SK-N-SH (cell line): ENCODE data around the gene GPANK1.

Experiments
- CHD2 ChIP-seq: fragments of 150-350 bp; IDR thresholded peaks from 2 replicates; pipeline ENCODE4 v1.6.1; 2018; ENCODE audit warnings: low read length; ENCODE audit not compliant: partially characterized antibody
- ELF1 ChIP-seq: IDR thresholded peaks from 2 replicates; pipeline ENCODE4 v1.4.0; 2012
- EP300 ChIP-seq, 2 experiments: IDR thresholded peaks; 2 replicates each; pipeline versions ENCODE4 v1.4.0 to v1.6.1; 2012; ENCODE audit warnings: borderline replicate concordance in 1 of 2, low read depth in 1 of 2, low read length in 1 of 2
- POLR2AphosphoS5 ChIP-seq: IDR thresholded peaks from 2 replicates; pipeline ENCODE4 v1.6.1; 2012; ENCODE audit warnings: low read depth, low read length
- RAD21 ChIP-seq: IDR thresholded peaks from 2 replicates; pipeline ENCODE4 v1.6.1; 2012; ENCODE audit warnings: mild to moderate bottlenecking, low read length
- RCOR1 ChIP-seq: fragments of 150-350 bp; IDR thresholded peaks from 2 replicates; pipeline ENCODE4 v1.6.1; 2017; ENCODE audit warnings: antibody characterized with exemption, low read length
- RXRA ChIP-seq: IDR thresholded peaks from 2 replicates; pipeline ENCODE4 v1.4.0; 2012; ENCODE audit warnings: low read depth, mild to moderate bottlenecking, borderline replicate concordance
- SMC3 ChIP-seq: IDR thresholded peaks from 2 replicates; pipeline ENCODE4 v1.6.1; 2012; ENCODE audit warnings: low read depth, low read length, improper control_type of control experiment
- TAF1 ChIP-seq: IDR thresholded peaks from 2 replicates; pipeline ENCODE4 v1.6.1; 2012; ENCODE audit warnings: low read depth, mild to moderate bottlenecking, low read length, moderate library complexity, borderline replicate concordance
- TF ChIP-seq, protein P1 (sequence below): IDR thresholded peaks from 2 replicates; pipeline ENCODE4 v1.4.0; 2012; ENCODE audit warnings: low read depth, borderline replicate concordance
- TF ChIP-seq, protein P2 (sequence below): fragments of 200-600 bp; sonication (generic); IDR thresholded peaks from 2 replicates; pipeline ENCODE4 v1.6.1; 2017; ENCODE audit warnings: antibody characterized with exemption, mild to moderate bottlenecking, moderate library complexity

DNA sequence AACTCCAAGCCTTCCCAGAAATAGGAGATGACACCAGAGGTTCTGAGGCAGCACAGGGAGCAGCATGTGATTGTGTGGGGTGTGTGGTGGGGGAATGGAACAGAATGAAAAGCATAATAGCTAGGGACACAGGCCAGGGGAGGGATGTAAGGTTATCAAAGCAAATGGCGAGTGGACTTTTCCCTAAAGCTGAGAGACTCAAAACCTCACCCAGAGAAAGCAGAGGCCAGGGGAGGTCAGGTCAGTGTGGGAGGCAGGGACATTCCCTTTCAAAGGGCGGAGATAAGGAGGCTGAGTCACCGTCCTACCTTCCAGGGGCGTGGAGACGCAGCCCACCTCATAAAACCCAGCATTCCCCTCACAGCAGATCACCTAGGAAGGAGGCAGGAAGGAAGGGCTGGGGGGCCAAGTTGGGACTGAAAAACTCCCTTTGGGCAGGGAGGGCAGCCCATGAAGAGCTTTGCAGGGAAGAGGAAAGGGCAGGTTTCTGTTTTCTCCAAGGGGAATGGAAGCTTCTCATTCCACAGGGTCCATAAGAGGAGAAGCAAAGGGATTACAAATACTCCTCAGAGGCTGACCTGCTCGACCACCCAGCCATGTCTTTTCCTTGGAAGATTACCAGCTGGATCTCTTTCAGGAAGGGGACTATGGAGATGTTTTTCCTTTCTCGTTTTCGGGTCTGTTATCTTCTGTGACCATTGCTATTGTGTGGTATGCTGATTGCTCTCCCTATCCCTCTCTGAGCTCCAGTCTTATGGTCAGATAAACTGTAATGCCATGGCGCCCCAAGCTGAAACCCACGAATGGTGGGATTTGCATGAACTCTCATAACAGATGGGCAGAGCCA, 25.7 kb upstream of the GPANK1 start:
- TF ChIP-seq ELF1 (no peak), RAD21 (no peak), EP300 (IDR thresholded peaks at IDR 0.05; ENCODE audit: borderline replicate concordance in 1 of 2, low read depth in 1 of 2, low read length in 1 of 2) (no peak), RXRA (no peak), SMC3 (no peak), RCOR1 (no peak), CHD2 (no peak), POLR2AphosphoS5 (no peak), TAF1 (no peak)
- TF ChIP-seq, protein P1, sequence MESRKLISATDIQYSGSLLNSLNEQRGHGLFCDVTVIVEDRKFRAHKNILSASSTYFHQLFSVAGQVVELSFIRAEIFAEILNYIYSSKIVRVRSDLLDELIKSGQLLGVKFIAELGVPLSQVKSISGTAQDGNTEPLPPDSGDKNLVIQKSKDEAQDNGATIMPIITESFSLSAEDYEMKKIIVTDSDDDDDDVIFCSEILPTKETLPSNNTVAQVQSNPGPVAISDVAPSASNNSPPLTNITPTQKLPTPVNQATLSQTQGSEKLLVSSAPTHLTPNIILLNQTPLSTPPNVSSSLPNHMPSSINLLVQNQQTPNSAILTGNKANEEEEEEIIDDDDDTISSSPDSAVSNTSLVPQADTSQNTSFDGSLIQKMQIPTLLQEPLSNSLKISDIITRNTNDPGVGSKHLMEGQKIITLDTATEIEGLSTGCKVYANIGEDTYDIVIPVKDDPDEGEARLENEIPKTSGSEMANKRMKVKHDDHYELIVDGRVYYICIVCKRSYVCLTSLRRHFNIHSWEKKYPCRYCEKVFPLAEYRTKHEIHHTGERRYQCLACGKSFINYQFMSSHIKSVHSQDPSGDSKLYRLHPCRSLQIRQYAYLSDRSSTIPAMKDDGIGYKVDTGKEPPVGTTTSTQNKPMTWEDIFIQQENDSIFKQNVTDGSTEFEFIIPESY: no peak
- TF ChIP-seq, protein P2, sequence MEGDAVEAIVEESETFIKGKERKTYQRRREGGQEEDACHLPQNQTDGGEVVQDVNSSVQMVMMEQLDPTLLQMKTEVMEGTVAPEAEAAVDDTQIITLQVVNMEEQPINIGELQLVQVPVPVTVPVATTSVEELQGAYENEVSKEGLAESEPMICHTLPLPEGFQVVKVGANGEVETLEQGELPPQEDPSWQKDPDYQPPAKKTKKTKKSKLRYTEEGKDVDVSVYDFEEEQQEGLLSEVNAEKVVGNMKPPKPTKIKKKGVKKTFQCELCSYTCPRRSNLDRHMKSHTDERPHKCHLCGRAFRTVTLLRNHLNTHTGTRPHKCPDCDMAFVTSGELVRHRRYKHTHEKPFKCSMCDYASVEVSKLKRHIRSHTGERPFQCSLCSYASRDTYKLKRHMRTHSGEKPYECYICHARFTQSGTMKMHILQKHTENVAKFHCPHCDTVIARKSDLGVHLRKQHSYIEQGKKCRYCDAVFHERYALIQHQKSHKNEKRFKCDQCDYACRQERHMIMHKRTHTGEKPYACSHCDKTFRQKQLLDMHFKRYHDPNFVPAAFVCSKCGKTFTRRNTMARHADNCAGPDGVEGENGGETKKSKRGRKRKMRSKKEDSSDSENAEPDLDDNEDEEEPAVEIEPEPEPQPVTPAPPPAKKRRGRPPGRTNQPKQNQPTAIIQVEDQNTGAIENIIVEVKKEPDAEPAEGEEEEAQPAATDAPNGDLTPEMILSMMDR: no peak
